H1 (cell line): ENCODE results near the gene C3orf18. TPM values are rescaled to one million over a fixed set of nuclear protein-coding genes. Genes with fewer than 3 reads are reported as not detected.
A peak's percentile ranks its signal among the peaks of the same experiment; 100 is the strongest.

Source experiments
- CTCF ChIA-PET: fragments of 300-600 bp; sonication (Branson Sonifier 250); formaldehyde crosslinking; loops from one replicate; lab custom pipeline; 2021; ENCODE audit not compliant: partially characterized antibody; lab: Charles Lee
- POLR2A ChIA-PET: fragments of 300-600 bp; sonication (Branson Sonifier 250); formaldehyde crosslinking; loops from one replicate; lab custom pipeline; 2021; ENCODE audit warnings: inconsistent platforms; ENCODE audit not compliant: partially characterized antibody; lab: Charles Lee
- DNase-seq, 2 experiments: peaks; one replicate each; pipeline versions ENCODE4 v3.0.0 to v3.0.0-alpha.2; 2010 to 2022; ENCODE audit warnings: low spot score in 2 of 2, low read depth in 1 of 2, mixed read lengths in 1 of 2
- FAIRE-seq: peaks from 2 replicates; lab custom pipeline; 2011; peaks lifted over from hg19 to GRCh38; lab: Jason Lieb, UNC
- H2AFZ ChIP-seq: 2 replicates; pipeline ENCODE4 v1.8.1; 2012; ENCODE audit warnings: low read length, inconsistent platforms
- H2AK5ac ChIP-seq: 2 replicates; pipeline ENCODE4 v1.6.1; 2013; ENCODE audit warnings: low read depth, low read length
- H2BK120ac ChIP-seq: replicated peaks from 2 replicates; pipeline ENCODE3; 2013; ENCODE audit warnings: low read depth, low read length, inconsistent platforms
- H2BK12ac ChIP-seq: 2 replicates; pipeline ENCODE4 v1.6.1; 2013; ENCODE audit warnings: low read depth, low read length
- H2BK15ac ChIP-seq: 2 replicates; pipeline ENCODE4 v1.6.1; 2013; ENCODE audit warnings: low read length
- H2BK20ac ChIP-seq: 2 replicates; pipeline ENCODE4 v1.6.1; 2013; ENCODE audit warnings: low read length
- H2BK5ac ChIP-seq: 2 replicates; pipeline ENCODE4 v1.6.1; 2013; ENCODE audit warnings: low read depth, low read length
- H3K14ac ChIP-seq: 2 replicates; pipeline ENCODE4 v1.6.1; 2013; ENCODE audit warnings: inconsistent platforms; ENCODE audit not compliant: insufficient read length
- H3K18ac ChIP-seq: 2 replicates; pipeline ENCODE4 v1.6.1; 2013; ENCODE audit warnings: low read length; ENCODE audit errors: extremely low read depth
- H3K23ac ChIP-seq: 2 replicates; pipeline ENCODE4 v1.6.1; 2013; ENCODE audit warnings: inconsistent platforms; ENCODE audit not compliant: insufficient read length
- H3K23me2 ChIP-seq: 2 replicates; pipeline ENCODE4 v1.6.1; 2013; ENCODE audit warnings: low read depth, low read length
- H3K27ac ChIP-seq: 2 replicates; pipeline ENCODE4 v1.6.1; 2011; ENCODE audit warnings: low read depth, low read length, inconsistent platforms
- H3K27me3 ChIP-seq, 4 experiments: replicated peaks in 1 of 4; 1 replicate in 1 of 4; 2 replicates in 3 of 4; pipeline versions ENCODE4 v1.6.1 to v1.8.1; 2011 to 2013; ENCODE audit warnings: low read length in 3 of 4, mild to moderate bottlenecking in 3 of 4, inconsistent platforms in 2 of 4, mixed read lengths in 2 of 4, moderate library complexity in 1 of 4; ENCODE audit not compliant: control insufficient read depth in 3 of 4, insufficient read depth in 3 of 4; ENCODE audit errors: extremely low read depth in 1 of 4
- H3K36me3 ChIP-seq, 4 experiments: 2 replicates each; pipeline versions ENCODE4 v1.6.1 to v1.8.1; 2011 to 2013; ENCODE audit warnings: mild to moderate bottlenecking in 4 of 4, low read length in 3 of 4, moderate library complexity in 2 of 4, control low read depth in 1 of 4, inconsistent platforms in 1 of 4; ENCODE audit not compliant: insufficient read depth in 4 of 4, control insufficient read depth in 2 of 4
- H3K4ac ChIP-seq: replicated peaks from 2 replicates; pipeline ENCODE3; 2013; ENCODE audit warnings: low read length, low read depth, mixed read lengths, inconsistent platforms; ENCODE audit not compliant: insufficient read length
- H3K4me1 ChIP-seq, 4 experiments: replicated peaks in 1 of 4; 1 replicate in 1 of 4; 2 replicates in 3 of 4; pipeline versions ENCODE4 v1.6.1 to v1.8.1; 2011 to 2013; ENCODE audit warnings: low read length in 3 of 4, inconsistent platforms in 2 of 4, mixed read lengths in 1 of 4; ENCODE audit not compliant: insufficient read depth in 4 of 4, control insufficient read depth in 3 of 4
- H3K4me2 ChIP-seq, 2 experiments: 2 replicates each; pipeline versions ENCODE4 v1.6.1 to v1.8.1; 2011 to 2013; ENCODE audit warnings: low read depth in 2 of 2, low read length in 2 of 2, control low read depth in 1 of 2, inconsistent platforms in 1 of 2, mild to moderate bottlenecking in 1 of 2; ENCODE audit not compliant: insufficient read depth in 1 of 2
- H3K4me3 ChIP-seq, 4 experiments: fragments of 200-600, 300-600 bp in 1 of 4; sonication (generic), shearing (Covaris generic), sonication (Bioruptor Twin) in 1 of 4; 2 replicates each; pipeline versions ENCODE4 v1.5.1 to v1.8.1; 2011 to 2016; ENCODE audit warnings: low read length in 4 of 4, low read depth in 3 of 4, control low read depth in 2 of 4, inconsistent platforms in 2 of 4, mild to moderate bottlenecking in 2 of 4, mixed read lengths in 1 of 4, moderate library complexity in 1 of 4; ENCODE audit not compliant: insufficient read depth in 2 of 4; ENCODE audit errors: extremely low read depth in 1 of 4
- H3K56ac ChIP-seq: replicated peaks from 2 replicates; pipeline ENCODE3; 2013; ENCODE audit warnings: low read depth, mild to moderate bottlenecking, mixed read lengths, low read length, inconsistent platforms; ENCODE audit not compliant: insufficient read length
- H3K79me1 ChIP-seq: 2 replicates; pipeline ENCODE4 v1.6.1; 2013; ENCODE audit warnings: low read depth, low read length, control low read depth
- H3K79me2 ChIP-seq, 2 experiments: 2 replicates each; pipeline versions ENCODE4 v1.6.1 to v1.8.1; 2012 to 2013; ENCODE audit warnings: low read length in 2 of 2, mild to moderate bottlenecking in 2 of 2, inconsistent platforms in 1 of 2; ENCODE audit not compliant: insufficient read depth in 2 of 2, control insufficient read depth in 1 of 2
- H3K9ac ChIP-seq, 4 experiments: replicated peaks in 1 of 4; 1 replicate in 1 of 4; 2 replicates in 3 of 4; pipeline versions ENCODE4 v1.6.1 to v1.8.1; 2011 to 2013; ENCODE audit warnings: low read depth in 3 of 4, low read length in 3 of 4, control low read depth in 2 of 4, mild to moderate bottlenecking in 2 of 4, moderate library complexity in 2 of 4, inconsistent platforms in 1 of 4; ENCODE audit errors: extremely low read depth in 1 of 4
- H3K9me3 ChIP-seq, 2 experiments: 2 replicates each; pipeline versions ENCODE4 v1.6.1 to v1.8.1; 2012 to 2013; ENCODE audit warnings: mild to moderate bottlenecking in 2 of 2, moderate library complexity in 2 of 2, control low read depth in 1 of 2, inconsistent platforms in 1 of 2, low read depth in 1 of 2, low read length in 1 of 2, mixed read lengths in 1 of 2; ENCODE audit not compliant: insufficient read depth in 2 of 2
- H4K20me1 ChIP-seq, 2 experiments: replicated peaks in 1 of 2; 2 replicates each; pipeline versions ENCODE3 to v1.8.1; 2011 to 2013; ENCODE audit warnings: inconsistent platforms in 2 of 2, low read length in 2 of 2, mild to moderate bottlenecking in 1 of 2; ENCODE audit not compliant: insufficient read depth in 2 of 2, control insufficient read depth in 1 of 2
- H4K5ac ChIP-seq: 2 replicates; pipeline ENCODE4 v1.6.1; 2013; ENCODE audit warnings: low read length, low read depth, mixed read lengths, inconsistent platforms; ENCODE audit not compliant: insufficient read length
- H4K8ac ChIP-seq: 2 replicates; pipeline ENCODE4 v1.8.0; 2013; ENCODE audit warnings: mild to moderate bottlenecking, moderate library complexity, low read length, inconsistent platforms; ENCODE audit not compliant: insufficient read depth; ENCODE audit errors: extremely low read depth
- H4K91ac ChIP-seq: replicated peaks from 2 replicates; pipeline ENCODE3; 2013; ENCODE audit warnings: low read length, mixed read lengths, inconsistent platforms; ENCODE audit not compliant: insufficient read length
- CHD2 ChIP-seq: IDR thresholded peaks from 2 replicates; pipeline ENCODE4 v1.6.1; 2012; ENCODE audit warnings: low read length, improper control_type of control experiment
- MAX ChIP-seq: IDR thresholded peaks from 2 replicates; pipeline ENCODE4 v1.6.1; 2012; ENCODE audit warnings: inconsistent platforms
- WGBS, 2 experiments: shearing (Covaris generic) in 1 of 2; methylation state at CpG; one replicate each; pipeline versions ENCODE4 v1.1.6 to v1.1.7; 2013 to 2015; ENCODE audit warnings: low lambda C conversion rate in 2 of 2, mixed read lengths in 2 of 2, inconsistent platforms in 1 of 2, low coverage in 1 of 2, missing lambda C conversion rate in 1 of 2; ENCODE audit not compliant: insufficient replicate concordance in 2 of 2, insufficient coverage in 1 of 2, insufficient read length in 1 of 2; ENCODE audit errors: extremely low coverage in 1 of 2, missing lambda C conversion rate in 1 of 2; 5-methylcytosine and 5-hydroxymethylcytosine counted together
- polyA plus RNA-seq, 7 experiments: library from polyadenylated mRNA; depleted of rRNA in 3 of 7; stranded (reverse) in 5 of 7; unstranded in 2 of 7; fragments of >200 nt in 5 of 7; fragments of 200-250 nt in 2 of 7; gene quantifications; 1 replicate in 5 of 7; 2 replicates in 1 of 7; 4 replicates in 1 of 7; pipeline versions ENCODE4 v1.2.1 to v1.2.3, GENCODE V29; 2011 to 2013; ENCODE audit warnings: missing spikeins in 2 of 7, mixed read lengths in 2 of 7
- total RNA-seq: library from RNA; stranded (reverse); fragmentation: NEBNext Ultra II Directional; extraction: Animal tissue kit (Norgen Biotek cat#: 25700); gene quantifications from 2 replicates; pipeline ENCODE4 v1.2.1, GENCODE V29; 2021

Gene C3orf18
- total and polyA plus RNA-seq, 2 of the 8 experiments (the other 6 are each of a cell fraction or from before 2014, with no cell fraction given): 7.5 to 15.0 TPM

- no peak for FAIRE-seq
- Histone ChIP-seq H3K9ac (no peak overlapping the region), H3K4ac (peak overlapping the region; percentile 73), H2BK5ac (peak overlapping the region; percentile 88; the same call in 1 of the 2 replicates), H2AFZ (no peak overlapping the region), H3K79me2 (no peaks in the 10 kb centered on the region), H3K56ac (no peak overlapping the region), H3K36me3 (no peaks in the 10 kb centered on the region), H3K23ac (no peak overlapping the region), H3K23me2 (no peaks in the 10 kb centered on the region; the same call in none of the 2 replicates), H2BK20ac (peak overlapping the region; percentile 53), H3K4me1 (peaks cover 3 to 51% (median 38%) of the 10 kb centered on the region in 4 experiments), H3K79me1 (no peaks in the 10 kb centered on the region), H3K9me3 (no peaks in the 10 kb centered on the region), H3K27me3 (no peaks in the 10 kb centered on the region), H2BK120ac (peak overlapping the region; percentile 7), H2AK5ac (peak overlapping the region; percentile 98), H3K27ac (peak overlapping the region; percentile 71), H4K20me1 (no peaks in the 10 kb centered on the region), H3K4me3 (no peak overlapping the region), H4K8ac (peak overlapping the region; percentile 90; the same call in 1 of the 2 replicates), H3K18ac (peak overlapping the region; percentile 97; the same call in 1 of the 2 replicates), H3K4me2 (peak overlapping the region in 1 of 2 experiments; percentile 25; a peak in 1 of 4 replicates), H3K14ac (no peak overlapping the region), H4K91ac (peak overlapping the region; percentile 69), H4K5ac (peak overlapping the region; percentile 2), H2BK12ac (peak overlapping the region; percentile 95), H2BK15ac (peak overlapping the region; percentile 81; the same call in 1 of the 2 replicates)
- 75% methylated on average over 3 of the region's 3 CpGs; no CpG with 5 or more reads in 1 of the 2 experiments for WGBS, 2 experiments
- CTCF ChIA-PET: interaction anchor here (0.6 to 9.1 kb wide), 7 partner anchors 22 to 150 kb away, joined by 3 to 129 read pairs (median 13); no protein-coding TSS in a partner anchor
- POLR2A ChIA-PET: no interaction called here
- DNase-seq: no peak
- no peak for TF ChIP-seq CHD2
- peak; percentile 30; the same call in 1 of the 2 replicates for TF ChIP-seq MAX
Measured at GRCh38 chr3:50520849-50521248, 46.7 kb downstream of the C3orf18 start.
